Measurements from ENCODE around the gene COL6A2. TPM values are rescaled to one million over a fixed set of nuclear protein-coding genes. Genes with fewer than 3 reads are reported as not detected.

Gene COL6A2
- total RNA-seq, 1 experiment from 2014 or later, result 15.0 TPM

DNA sequence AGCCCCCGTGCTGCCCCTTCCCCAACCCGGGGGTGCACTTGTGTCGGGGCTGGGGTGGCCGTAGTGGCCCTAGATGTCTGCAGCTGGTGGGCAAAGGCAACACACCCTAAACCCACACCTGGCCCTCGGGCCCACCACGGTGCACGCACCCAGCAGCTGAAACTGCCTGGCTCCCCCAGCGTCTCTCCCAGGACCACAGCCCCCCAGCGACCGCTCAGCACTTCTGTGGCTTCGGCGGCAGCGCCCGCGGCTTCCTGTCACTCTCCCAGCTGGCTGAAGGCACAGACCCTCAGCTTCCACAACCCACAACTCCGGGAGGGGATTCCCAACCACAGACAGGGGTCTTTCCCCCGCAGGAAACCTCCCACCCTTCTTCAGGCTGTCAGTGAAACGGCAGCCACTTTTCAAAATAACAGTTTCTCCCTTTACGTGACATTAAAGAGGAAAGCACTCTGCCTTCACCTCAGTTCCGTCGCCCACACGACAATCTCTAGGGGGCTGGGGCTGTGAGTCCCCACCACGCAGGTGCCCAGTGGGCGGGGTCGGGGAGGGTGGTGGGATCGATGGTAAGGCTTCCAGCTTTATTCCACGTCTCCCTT lies 40.7 kb upstream of the COL6A2 start:
- intact Hi-C loops (cut with micrococcal nuclease; ENCODE audit: unreplicated experiment), result no loop called here
- CTCF ChIA-PET, result no interaction called here
- no peaks in the 10 kb centered on the region for H3K27me3 ChIP-seq (replicated peaks; ENCODE audit: insufficient read depth, low read depth, low read length, poor library complexity)

DNA sequence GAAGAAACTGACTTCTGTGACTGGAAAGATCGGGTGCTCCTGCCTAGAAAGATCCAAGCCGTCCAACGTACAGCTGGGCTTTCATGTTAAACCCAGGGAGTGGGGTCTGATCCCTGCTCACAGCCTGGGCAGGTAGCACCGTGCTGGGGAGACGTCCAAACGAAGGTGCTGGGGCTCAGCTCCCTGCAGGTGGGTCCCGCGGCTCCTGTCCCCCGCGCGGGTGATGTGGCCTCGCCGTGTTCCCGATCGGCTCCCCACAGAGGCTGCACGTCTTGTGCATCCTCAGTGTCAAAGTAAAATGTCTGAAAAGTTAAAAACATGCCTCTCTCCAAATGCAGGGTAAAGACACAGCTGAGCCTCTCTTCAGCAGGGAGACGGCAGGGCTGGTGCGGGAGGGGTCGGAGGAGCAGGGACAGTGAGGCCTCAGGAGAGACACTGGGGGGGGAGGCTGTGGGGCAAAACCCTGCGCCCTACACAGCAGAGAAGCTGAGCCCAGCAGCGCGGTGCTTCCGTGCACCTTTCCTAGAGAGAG lies 40.1 kb upstream of the COL6A2 start:
- no peak overlapping the region for H3K27ac ChIP-seq (ENCODE audit: low read depth, low read length, poor library complexity, severe bottlenecking)
- H3K36me3 ChIP-seq (ENCODE audit: insufficient read depth, low read length, poor library complexity, severe bottlenecking), result no peaks in the 10 kb centered on the region
- no peak for DNase-seq (ENCODE audit: low spot score)
- no TSS peak for BruUV-seq (replicated peaks)
- H3K27me3 ChIP-seq (replicated peaks; ENCODE audit: insufficient read depth, low read depth, low read length, poor library complexity), result no peaks in the 10 kb centered on the region
- intact Hi-C loops (cut with micrococcal nuclease; ENCODE audit: unreplicated experiment), result no loop called here
- peaks cover 1% of the 10 kb centered on the region for H3K9me3 ChIP-seq (ENCODE audit: low read depth, low read length, poor library complexity, severe bottlenecking)
- H3K4me3 ChIP-seq (ENCODE audit: low read depth, low read length, poor library complexity, severe bottlenecking), result no peak overlapping the region
- CTCF ChIA-PET, result no interaction called here
- POLR2A ChIA-PET (ENCODE audit: low non-redundant PET), result no interaction called here
- H3K4me1 ChIP-seq (ENCODE audit: insufficient read depth, low read length, poor library complexity, severe bottlenecking), result no peaks in the 10 kb centered on the region
- no peak for TF ChIP-seq EZH2 (IDR thresholded peaks at IDR 0.05; ENCODE audit: borderline replicate concordance, low read depth, low read length, poor library complexity, severe bottlenecking)
- TF ChIP-seq, protein P1, sequence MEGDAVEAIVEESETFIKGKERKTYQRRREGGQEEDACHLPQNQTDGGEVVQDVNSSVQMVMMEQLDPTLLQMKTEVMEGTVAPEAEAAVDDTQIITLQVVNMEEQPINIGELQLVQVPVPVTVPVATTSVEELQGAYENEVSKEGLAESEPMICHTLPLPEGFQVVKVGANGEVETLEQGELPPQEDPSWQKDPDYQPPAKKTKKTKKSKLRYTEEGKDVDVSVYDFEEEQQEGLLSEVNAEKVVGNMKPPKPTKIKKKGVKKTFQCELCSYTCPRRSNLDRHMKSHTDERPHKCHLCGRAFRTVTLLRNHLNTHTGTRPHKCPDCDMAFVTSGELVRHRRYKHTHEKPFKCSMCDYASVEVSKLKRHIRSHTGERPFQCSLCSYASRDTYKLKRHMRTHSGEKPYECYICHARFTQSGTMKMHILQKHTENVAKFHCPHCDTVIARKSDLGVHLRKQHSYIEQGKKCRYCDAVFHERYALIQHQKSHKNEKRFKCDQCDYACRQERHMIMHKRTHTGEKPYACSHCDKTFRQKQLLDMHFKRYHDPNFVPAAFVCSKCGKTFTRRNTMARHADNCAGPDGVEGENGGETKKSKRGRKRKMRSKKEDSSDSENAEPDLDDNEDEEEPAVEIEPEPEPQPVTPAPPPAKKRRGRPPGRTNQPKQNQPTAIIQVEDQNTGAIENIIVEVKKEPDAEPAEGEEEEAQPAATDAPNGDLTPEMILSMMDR (conservative IDR thresholded peaks at IDR 0.05; ENCODE audit: low read depth, low read length), result no peak

More for the DNA sequence above, 40.7 kb upstream of the COL6A2 start:
- Histone ChIP-seq H3K4me3 (ENCODE audit: low read depth, low read length, poor library complexity, severe bottlenecking) (no peak overlapping the region), H3K27ac (ENCODE audit: low read depth, low read length, poor library complexity, severe bottlenecking) (no peak overlapping the region), H3K36me3 (ENCODE audit: insufficient read depth, low read length, poor library complexity, severe bottlenecking) (no peaks in the 10 kb centered on the region), H3K4me1 (ENCODE audit: insufficient read depth, low read length, poor library complexity, severe bottlenecking) (no peaks in the 10 kb centered on the region), H3K9me3 (ENCODE audit: low read depth, low read length, poor library complexity, severe bottlenecking) (no peaks in the 10 kb centered on the region)
- no peak for DNase-seq (ENCODE audit: low spot score)
- TF ChIP-seq, protein P1 (conservative IDR thresholded peaks at IDR 0.05; ENCODE audit: low read depth, low read length), result no peak
- no peak for TF ChIP-seq EZH2 (IDR thresholded peaks at IDR 0.05; ENCODE audit: borderline replicate concordance, low read depth, low read length, poor library complexity, severe bottlenecking)
- BruUV-seq (replicated peaks), result no TSS peak
- POLR2A ChIA-PET (ENCODE audit: low non-redundant PET), result no interaction called here

DNA sequence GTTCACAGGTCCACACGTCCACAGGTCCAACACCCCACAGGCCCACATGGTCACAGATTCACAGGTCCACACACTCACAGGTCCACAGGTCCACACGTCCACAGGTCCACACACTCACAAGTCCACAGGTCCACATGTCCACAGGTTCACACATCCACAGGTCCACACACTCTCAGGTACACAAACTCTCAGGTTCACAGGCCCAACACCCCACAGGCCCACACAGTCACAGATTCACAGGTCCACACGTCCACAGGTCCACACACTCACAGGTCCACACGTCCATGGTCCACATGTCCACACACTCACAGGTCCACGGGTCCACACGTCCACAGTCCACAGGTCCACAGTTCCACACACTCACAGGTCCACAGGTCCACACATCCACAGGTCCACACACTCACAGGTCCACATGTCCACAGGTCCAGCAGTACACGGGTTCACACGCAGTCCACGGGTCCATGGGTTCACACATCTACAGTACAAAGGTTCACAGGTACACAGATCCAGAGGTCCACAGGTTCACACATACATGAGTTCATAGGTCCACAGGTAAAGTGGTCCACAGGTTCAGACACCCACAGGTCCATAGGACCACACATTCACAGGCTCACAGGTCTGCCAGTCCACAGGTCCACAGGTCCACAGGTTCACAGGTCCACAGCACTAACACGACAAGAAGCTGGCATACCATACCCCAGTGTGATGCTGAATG lies 39.3 kb upstream of the COL6A2 start:
- ChIA-PET POLR2A (ENCODE audit: low non-redundant PET) (no interaction called here), CTCF (no interaction called here)
- H3K27ac ChIP-seq (ENCODE audit: low read depth, low read length, poor library complexity, severe bottlenecking), result no peak overlapping the region
- BruUV-seq (replicated peaks), result no TSS peak
- H3K4me3 ChIP-seq (ENCODE audit: low read depth, low read length, poor library complexity, severe bottlenecking), result no peak overlapping the region
- H3K4me1 ChIP-seq (ENCODE audit: insufficient read depth, low read length, poor library complexity, severe bottlenecking), result no peaks in the 10 kb centered on the region
- H3K36me3 ChIP-seq (ENCODE audit: insufficient read depth, low read length, poor library complexity, severe bottlenecking), result no peaks in the 10 kb centered on the region
- intact Hi-C loops (cut with micrococcal nuclease; ENCODE audit: unreplicated experiment), result no loop called here
- H3K9me3 ChIP-seq (ENCODE audit: low read depth, low read length, poor library complexity, severe bottlenecking), result peaks cover 5% of the 10 kb centered on the region
- TF ChIP-seq, protein P1 (conservative IDR thresholded peaks at IDR 0.05; ENCODE audit: low read depth, low read length), result no peak
- TF ChIP-seq EZH2 (IDR thresholded peaks at IDR 0.05; ENCODE audit: borderline replicate concordance, low read depth, low read length, poor library complexity, severe bottlenecking), result no peak
- no peak for DNase-seq (ENCODE audit: low spot score)
- no peaks in the 10 kb centered on the region for H3K27me3 ChIP-seq (replicated peaks; ENCODE audit: insufficient read depth, low read depth, low read length, poor library complexity)
